Psoas muscle (tissue), 8 donors: Measurements from ENCODE around the gene ZNF804B. TPM values are rescaled to one million over a fixed set of nuclear protein-coding genes. Genes with fewer than 3 reads are reported as not detected.

Experiments used
- ATAC-seq, 4 donors: fragments of 200-7000 bp; cut with Tn5 transposase; one replicate each; pipeline ENCODE4 v1.9.1; 2020; ENCODE audit warnings: moderate library complexity in 3 of 4, mild to moderate bottlenecking in 2 of 4
- DNase-seq, 2 donors: peaks; one replicate each; pipeline ENCODE4 v3.0.0-alpha.2; 2020
- H3K27ac ChIP-seq: fragments of 200-600 bp; one replicate; pipeline ENCODE4 v1.8.0; 2022
- H3K27me3 ChIP-seq, 3 donors: fragments of 200-600 bp in 1 of 3; one replicate each; pipeline versions ENCODE4 v1.6.1 to v1.8.0; 2013 to 2022; ENCODE audit warnings: low read length in 2 of 3, mild to moderate bottlenecking in 2 of 3, moderate library complexity in 1 of 3; ENCODE audit not compliant: insufficient read depth in 3 of 3
- H3K36me3 ChIP-seq, 2 donors: fragments of 200-600 bp in 1 of 2; one replicate each; pipeline versions ENCODE4 v1.6.1 to v1.8.0; 2013 to 2022; ENCODE audit warnings: low read depth in 1 of 2, mild to moderate bottlenecking in 1 of 2, moderate library complexity in 1 of 2; ENCODE audit not compliant: insufficient read depth in 1 of 2
- H3K4me1 ChIP-seq: fragments of 200-600 bp; one replicate; pipeline ENCODE4 v1.8.0; 2022
- H3K4me3 ChIP-seq: fragments of 200-600 bp; one replicate; pipeline ENCODE4 v1.8.0; 2022; ENCODE audit warnings: mild to moderate bottlenecking
- H3K9me3 ChIP-seq: fragments of 200-600 bp; one replicate; pipeline ENCODE4 v1.8.0; 2022
- WGBS, 3 donors: extraction: QIAGEN DNeasy Blood & Tissue Kit; methylation state at CpG; one replicate each; pipeline versions ENCODE4 v1.1.6 to v1.1.7; 2013; 5-methylcytosine and 5-hydroxymethylcytosine counted together
- intact Hi-C, 2 donors: fragments of 100-400 bp; cut with DNase I; formaldehyde crosslinking; loops; one replicate each; pipeline versions ENCODE4 v1.11.0 to v1.14.2; 2022
- polyA plus RNA-seq, 3 donors: library from polyadenylated mRNA; stranded (reverse); fragments of 200-250 nt; gene quantifications; one replicate each; pipeline ENCODE4 v1.2.3, GENCODE V29; 2013
- total RNA-seq, 4 donors: library from RNA; stranded (reverse); fragmentation: NEBNext Ultra II Directional in 2 of 4; extraction: Animal tissue kit (Norgen Biotek cat#: 25700) in 2 of 4; gene quantifications; one replicate each; pipeline versions ENCODE4 v1.2.1 to v1.2.4, GENCODE V29; 2021 to 2023
- TF ChIP-seq, protein P1 (sequence below): fragments of 200-600 bp; IDR thresholded peaks from one replicate; pipeline ENCODE4 v1.8.0; 2022; ENCODE audit warnings: antibody characterized with exemption
- donor health status: healthy with polysubstance abuse.
- donor health status: DM: no; HTN: no; CAD: no; lungs with moderate emphysema.
- donor health status: Bipolar disorder and iron deficiency.
- donor health status: healthy.
- donor health status: DM: yes; HTN: yes; CAD: no.
- donor health status: DM: no; HTN: no; CAD: no.
- donor health status: DM: no; HTN: no; CAD: no.
- donor health status: DM: yes; HTN: yes; CAD: no.

The ZNF804B gene
- total and polyA plus RNA-seq, 7 donors = not detected

DNA sequence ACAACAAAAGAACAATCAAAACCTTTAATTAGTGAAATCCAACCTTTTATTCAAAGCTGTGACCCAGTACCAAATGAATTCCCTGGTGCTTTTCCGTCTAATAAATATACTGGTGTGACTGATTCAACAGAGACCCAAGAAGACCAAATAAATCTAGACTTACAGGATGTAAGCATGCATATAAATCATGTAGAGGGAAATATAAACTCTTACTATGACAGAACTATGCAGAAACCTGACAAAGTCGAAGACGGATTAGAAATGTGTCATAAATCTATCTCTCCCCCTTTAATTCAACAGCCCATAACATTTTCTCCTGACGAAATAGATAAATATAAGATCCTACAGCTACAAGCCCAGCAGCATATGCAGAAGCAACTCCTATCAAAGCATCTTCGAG, 576.6 kb downstream of the ZNF804B start:
- no peak for ATAC-seq
- TF ChIP-seq, protein P1, sequence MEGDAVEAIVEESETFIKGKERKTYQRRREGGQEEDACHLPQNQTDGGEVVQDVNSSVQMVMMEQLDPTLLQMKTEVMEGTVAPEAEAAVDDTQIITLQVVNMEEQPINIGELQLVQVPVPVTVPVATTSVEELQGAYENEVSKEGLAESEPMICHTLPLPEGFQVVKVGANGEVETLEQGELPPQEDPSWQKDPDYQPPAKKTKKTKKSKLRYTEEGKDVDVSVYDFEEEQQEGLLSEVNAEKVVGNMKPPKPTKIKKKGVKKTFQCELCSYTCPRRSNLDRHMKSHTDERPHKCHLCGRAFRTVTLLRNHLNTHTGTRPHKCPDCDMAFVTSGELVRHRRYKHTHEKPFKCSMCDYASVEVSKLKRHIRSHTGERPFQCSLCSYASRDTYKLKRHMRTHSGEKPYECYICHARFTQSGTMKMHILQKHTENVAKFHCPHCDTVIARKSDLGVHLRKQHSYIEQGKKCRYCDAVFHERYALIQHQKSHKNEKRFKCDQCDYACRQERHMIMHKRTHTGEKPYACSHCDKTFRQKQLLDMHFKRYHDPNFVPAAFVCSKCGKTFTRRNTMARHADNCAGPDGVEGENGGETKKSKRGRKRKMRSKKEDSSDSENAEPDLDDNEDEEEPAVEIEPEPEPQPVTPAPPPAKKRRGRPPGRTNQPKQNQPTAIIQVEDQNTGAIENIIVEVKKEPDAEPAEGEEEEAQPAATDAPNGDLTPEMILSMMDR = no peak
- intact Hi-C loops = no loop called here
- no peak for DNase-seq
- Histone ChIP-seq H3K27ac (no peak overlapping the region), H3K9me3 (no peaks in the 10 kb centered on the region), H3K4me3 (no peak overlapping the region), H3K27me3 (no peaks in the 10 kb centered on the region), H3K4me1 (no peaks in the 10 kb centered on the region), H3K36me3 (no peaks in the 10 kb centered on the region)
- WGBS, 3 donors = 41 to 49% (median 47%) methylated on average over 5 of the region's 5 CpGs

DNA sequence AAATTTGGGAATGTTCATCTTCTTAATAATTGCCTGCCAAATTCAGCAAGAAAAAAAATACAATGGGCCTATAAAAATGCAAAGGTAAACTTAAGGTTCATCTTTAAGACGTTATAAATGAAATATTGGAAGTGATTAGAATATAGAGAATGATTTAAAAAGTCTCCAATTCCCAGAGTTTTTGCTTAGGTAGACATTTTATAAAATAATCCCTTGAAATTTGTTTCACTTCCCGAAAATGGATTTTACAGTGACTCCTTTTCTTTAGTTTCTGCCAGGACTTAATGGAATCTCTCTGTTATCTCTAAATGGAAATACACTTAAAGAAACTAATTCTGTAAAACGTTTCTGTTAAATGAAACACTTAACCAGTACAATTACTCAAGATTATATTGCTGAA, 580.2 kb downstream of the ZNF804B start:
- TF ChIP-seq, protein P1 = no peak
- H3K9me3 ChIP-seq = no peaks in the 10 kb centered on the region
- no peak for ATAC-seq
- H3K36me3 ChIP-seq = no peaks in the 10 kb centered on the region
- no peak overlapping the region for H3K27ac ChIP-seq
- WGBS, 3 donors = 36 to 41% (median 40%) methylated on average over 3 of the region's 3 CpGs
- no peak overlapping the region for H3K4me3 ChIP-seq
- no peaks in the 10 kb centered on the region for H3K4me1 ChIP-seq
- H3K27me3 ChIP-seq = no peaks in the 10 kb centered on the region
- DNase-seq = no peak
- intact Hi-C loops = no loop called here

DNA sequence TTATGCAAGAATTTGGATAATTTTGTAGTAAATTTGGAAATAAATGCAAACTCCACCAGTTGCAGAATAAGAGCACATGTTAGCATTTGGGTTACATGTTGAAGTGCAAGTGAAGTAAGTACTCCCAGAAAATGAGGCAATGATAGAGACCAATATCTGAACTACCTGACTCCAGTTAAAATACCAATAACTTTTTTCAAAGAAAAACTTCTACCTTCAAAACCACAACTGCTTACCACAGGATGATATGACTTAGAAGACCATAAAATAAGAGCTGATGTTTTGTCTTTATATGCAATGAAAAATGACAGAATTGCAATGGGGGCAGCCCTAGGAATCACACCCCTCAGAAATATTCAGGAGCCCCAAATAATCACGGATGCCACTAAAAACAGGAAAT, 597.6 kb downstream of the ZNF804B start:
- TF ChIP-seq, protein P1 = no peak

DNA sequence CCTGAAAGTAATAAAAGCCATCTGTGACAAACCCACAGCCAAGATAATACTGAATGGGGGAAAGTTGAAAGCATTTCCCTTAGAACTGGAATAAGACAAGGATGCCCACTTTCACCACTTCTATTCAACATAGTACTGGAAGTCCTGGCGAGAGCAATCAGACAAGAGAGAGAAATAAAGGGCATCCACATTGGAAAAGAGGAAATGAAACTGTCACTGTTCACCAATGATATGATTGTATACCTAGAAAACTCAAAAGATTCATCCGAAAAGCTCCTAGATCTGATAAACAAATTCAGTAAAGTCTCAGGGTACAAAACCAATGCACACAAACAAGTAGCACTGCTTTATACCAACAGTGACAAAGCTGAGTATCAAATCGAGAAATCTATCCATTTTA, 617.7 kb downstream of the ZNF804B start:
- TF ChIP-seq, protein P1 = no peak
- intact Hi-C loops = no loop called here
- H3K27ac ChIP-seq = no peak overlapping the region
- ATAC-seq (no peak), DNase-seq (no peak)
- no peak overlapping the region for H3K4me3 ChIP-seq
- H3K9me3 ChIP-seq = no peaks in the 10 kb centered on the region
- no peaks in the 10 kb centered on the region for H3K36me3 ChIP-seq
- H3K27me3 ChIP-seq = no peaks in the 10 kb centered on the region
- no peaks in the 10 kb centered on the region for H3K4me1 ChIP-seq
- WGBS, 3 donors = 83 to 88% (median 86%) methylated on average over 3 of the region's 3 CpGs

More for the DNA sequence above, 597.6 kb downstream of the ZNF804B start:
- Histone ChIP-seq H3K27me3 (no peaks in the 10 kb centered on the region), H3K4me3 (no peak overlapping the region), H3K36me3 (no peaks in the 10 kb centered on the region), H3K9me3 (no peaks in the 10 kb centered on the region), H3K4me1 (no peaks in the 10 kb centered on the region), H3K27ac (no peak overlapping the region)
- 50 to 58% (median 55%) methylated on average over 1 of the region's 1 CpG for WGBS, 3 donors
- intact Hi-C loops = no loop called here
- ATAC-seq = no peak
- no peak for DNase-seq

DNA sequence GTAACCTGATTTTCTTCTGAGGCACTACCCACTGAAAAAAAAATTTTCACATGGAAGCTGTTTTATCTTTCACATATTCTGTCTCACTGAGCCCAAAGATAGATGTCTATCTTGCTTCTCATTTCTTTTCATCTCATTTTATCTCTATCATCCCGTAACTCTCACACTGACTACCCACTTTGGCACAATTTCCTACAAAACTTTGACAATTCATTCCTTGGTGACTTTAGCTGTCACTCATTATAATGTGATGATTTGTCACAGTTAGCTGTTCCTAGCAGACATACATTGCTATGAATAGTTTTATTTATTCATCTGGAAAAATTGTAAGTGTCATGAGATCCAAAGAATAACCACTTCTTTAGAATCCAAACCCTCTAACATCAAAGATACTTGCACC, 625.9 kb downstream of the ZNF804B start:
- intact Hi-C loops = no loop called here
- DNase-seq = no peak

More for the DNA sequence above, 625.9 kb downstream of the ZNF804B start:
- H3K27ac ChIP-seq = no peak overlapping the region
- ATAC-seq = no peak
- no peaks in the 10 kb centered on the region for H3K27me3 ChIP-seq
- H3K9me3 ChIP-seq = no peaks in the 10 kb centered on the region
- TF ChIP-seq, protein P1 = no peak
- no peak overlapping the region for H3K4me3 ChIP-seq
- H3K36me3 ChIP-seq = no peaks in the 10 kb centered on the region
- 79 to 87% (median 79%) methylated on average over 1 of the region's 1 CpG for WGBS, 3 donors
- H3K4me1 ChIP-seq = no peaks in the 10 kb centered on the region
